ENCODE data around the gene HSP90AB1. TPM values are rescaled to one million over a fixed set of nuclear protein-coding genes. Genes with fewer than 3 reads are reported as not detected.

HSP90AB1 gene
- polyA plus RNA-seq, 4 donors: 100 to 773 (median 351) TPM

Other genes starting within 250 kb of the HSP90AB1 start
- gene MRPL14, start 119.6 kb upstream of the HSP90AB1 start, polyA plus RNA-seq: 100 to 1,000 TPM in 2 of 4 donors, 10 to 100 TPM in 2; 48.7 to 116 (median 96.0) TPM
- 10 to 100 TPM; 13.2 to 33.9 (median 25.6) TPM for gene TMEM63B, start 119.5 kb upstream of the HSP90AB1 start, polyA plus RNA-seq
- under 1 TPM in 1 of 4 donors, not detected in 3; 0.18 TPM for gene CAPN11, start 88.3 kb upstream of the HSP90AB1 start, polyA plus RNA-seq
- under 1 TPM in 2 of 4 donors, not detected in 2; 0.19 to 0.98 TPM for gene MYMX, start 30.2 kb upstream of the HSP90AB1 start, polyA plus RNA-seq
- gene SLC29A1, start 23.5 kb upstream of the HSP90AB1 start, polyA plus RNA-seq: 10 to 100 TPM in 2 of 4 donors, 1 to 10 TPM in 2; 2.4 to 38.0 (median 13.6) TPM
- gene SLC35B2, start 10.4 kb downstream of the HSP90AB1 start, polyA plus RNA-seq: 10 to 100 TPM in 3 of 4 donors, 1 to 10 TPM in 1; 6.5 to 41.7 (median 22.3) TPM
- gene NFKBIE, start 18.4 kb downstream of the HSP90AB1 start, polyA plus RNA-seq: 10 to 100 TPM in 2 of 4 donors, 1 to 10 TPM in 2; 7.6 to 13.5 (median 9.7) TPM
- gene TMEM151B, start 23.3 kb downstream of the HSP90AB1 start, polyA plus RNA-seq: 1 to 10 TPM in 1 of 4 donors, under 1 TPM in 1, not detected in 2; 0.96 to 3.1 TPM
- gene AARS2, start 66.2 kb downstream of the HSP90AB1 start, polyA plus RNA-seq: 10 to 100 TPM in 2 of 4 donors, 1 to 10 TPM in 2; 3.2 to 14.4 (median 9.1) TPM
- gene SPATS1, start 95.5 kb downstream of the HSP90AB1 start, polyA plus RNA-seq: under 1 TPM in 1 of 4 donors, not detected in 3; 0.13 TPM
- 10 to 100 TPM in 1 of 4 donors, 1 to 10 TPM in 3; 8.6 to 21.2 (median 9.7) TPM for gene CDC5L, start 140.6 kb downstream of the HSP90AB1 start, polyA plus RNA-seq